GM18868 (cell line): ENCODE data around the gene TEDC1.
"Not testable (repeated sequence)": the region's sequence is repeated elsewhere in the genome, so short reads cannot be mapped to it uniquely, and the experiment has no call there.

Experiments used
- ATAC-seq: cut with Tn5 transposase; IDR thresholded peaks from one replicate; pipeline ENCODE4 v1.9.1; 2021; ENCODE audit warnings: mild to moderate bottlenecking, moderate library complexity; ENCODE audit not compliant: unreplicated experiment

TEDC1 gene

GRCh38 chr14:105536051-105536450, 45.0 kb downstream of the TEDC1 start:
- ATAC-seq = no peak

GRCh38 chr14:105536691-105537579, 45.9 kb downstream of the TEDC1 start:
- ATAC-seq = no peak

- no peak for ATAC-seq
These were observed 46.8 kb downstream of the TEDC1 start for GRCh38 chr14:105537580-105538474.

GRCh38 chr14:105538481-105539049, 47.5 kb downstream of the TEDC1 start:
- ATAC-seq = no peak

- ATAC-seq = no peak
These were observed 49.8 kb downstream of the TEDC1 start for GRCh38 chr14:105540811-105541210.

GRCh38 chr14:105541218-105541875, 50.3 kb downstream of the TEDC1 start:
- ATAC-seq = no peak

- ATAC-seq = not testable (repeated sequence)
These were observed 54.6 kb downstream of the TEDC1 start for GRCh38 chr14:105545676-105546075.

GRCh38 chr14:105546410-105546809, 55.4 kb downstream of the TEDC1 start:
- ATAC-seq = not testable (repeated sequence)

- ATAC-seq = not testable (repeated sequence)
These were observed 56.0 kb downstream of the TEDC1 start for GRCh38 chr14:105547072-105547471.

GRCh38 chr14:105547741-105548169, 56.7 kb downstream of the TEDC1 start:
- ATAC-seq = no peak
